Stimulated activated CD8-positive, alpha-beta memory T cell treated with anti-CD3 and anti-CD28 coated beads, Interleukin-12 subunit alpha, Interleukin-12 subunit beta, amount 100 ng/mL, for 4 hours (primary cell): ENCODE measurements around the gene ADAMTS2.

ENCODE experiments used
- DNase-seq: peaks from one replicate; pipeline ENCODE4 v3.0.0-alpha.2; 2020; ENCODE audit warnings: low read depth

ADAMTS2 gene

GRCh38 chr5:179254638-179255271, 90.5 kb downstream of the ADAMTS2 start:
- no peak for DNase-seq

- DNase-seq: no peak
Measured at GRCh38 chr5:179253730-179254129, 91.5 kb downstream of the ADAMTS2 start.

GRCh38 chr5:179251276-179251969, 93.8 kb downstream of the ADAMTS2 start:
- no peak for DNase-seq

GRCh38 chr5:179250561-179251225, 94.6 kb downstream of the ADAMTS2 start:
- no peak for DNase-seq

- DNase-seq: no peak
Measured at GRCh38 chr5:179246227-179246626, 99.0 kb downstream of the ADAMTS2 start.

- DNase-seq: no peak
Measured at GRCh38 chr5:179245031-179245430, 100.2 kb downstream of the ADAMTS2 start.

GRCh38 chr5:179244044-179244443, 101.2 kb downstream of the ADAMTS2 start:
- no peak for DNase-seq

- no peak for DNase-seq
Measured at GRCh38 chr5:179243333-179243732, 101.9 kb downstream of the ADAMTS2 start.

GRCh38 chr5:179242676-179243075, 102.6 kb downstream of the ADAMTS2 start:
- no peak for DNase-seq

GRCh38 chr5:179241764-179242370, 103.4 kb downstream of the ADAMTS2 start:
- DNase-seq: no peak

GRCh38 chr5:179241175-179241574, 104.1 kb downstream of the ADAMTS2 start:
- DNase-seq: no peak

GRCh38 chr5:179240561-179240960, 104.7 kb downstream of the ADAMTS2 start:
- no peak for DNase-seq

- DNase-seq: no peak
Measured at GRCh38 chr5:179239256-179240135, 105.8 kb downstream of the ADAMTS2 start.

GRCh38 chr5:179238628-179238970, 106.7 kb downstream of the ADAMTS2 start:
- DNase-seq: no peak

- no peak for DNase-seq
Measured at GRCh38 chr5:179237770-179238627, 107.3 kb downstream of the ADAMTS2 start.

- no peak for DNase-seq
Measured at GRCh38 chr5:179235416-179236400, 109.6 kb downstream of the ADAMTS2 start.

- no peak for DNase-seq
Measured at GRCh38 chr5:179234563-179235135, 110.6 kb downstream of the ADAMTS2 start.

GRCh38 chr5:179233909-179234562, 111.2 kb downstream of the ADAMTS2 start:
- DNase-seq: no peak
